ENCODE measurements around the gene CCNL2. TPM values are rescaled to one million over a fixed set of nuclear protein-coding genes. Genes with fewer than 3 reads are reported as not detected.
"Not testable (repeated sequence)": the region's sequence is repeated elsewhere in the genome, so short reads cannot be mapped to it uniquely, and the experiment has no call there.

Gene CCNL2
- total RNA-seq, 6 donors from 2014 or later = 131 to 897 (median 216) TPM

GRCh38 chr1:1417396-1417795 lies 18.3 kb upstream of the CCNL2 start:
- not testable (repeated sequence) for H3K27me3 ChIP-seq; ATAC-seq (ENCODE audit: low FRiP score in 2 of 2); H3K4me3 ChIP-seq; H3K36me3 ChIP-seq; H3K9me3 ChIP-seq; DNase-seq
- peaks cover 0 to 38% (median 20%) of the 10 kb centered on the region in 4 donors for H3K4me1 ChIP-seq
- peak in 1 of 6 experiments; percentile 13 for TF ChIP-seq CTCF (IDR thresholded peaks at IDR 0.05)
- peak overlapping the region in 1 of 4 donors; percentile 54 for H3K27ac ChIP-seq
- WGBS, 2 donors = 70 to 78% methylated on average over 5 of the region's 5 CpGs

- Histone ChIP-seq H3K36me3 (no peaks in the 10 kb centered on the region), H3K4me3 (no peak overlapping the region), H3K27ac (no peak overlapping the region), H3K4me1 (peaks cover 0 to 29% (median 15%) of the 10 kb centered on the region in 4 donors), H3K27me3 (no peaks in the 10 kb centered on the region), H3K9me3 (no peaks in the 10 kb centered on the region)
- TF ChIP-seq POLR2A (IDR thresholded peaks at IDR 0.05) (no peak), POLR2AphosphoS5 (IDR thresholded peaks at IDR 0.05) (no peak), EP300 (IDR thresholded peaks at IDR 0.05) (no peak), CTCF (IDR thresholded peaks at IDR 0.05) (no peak)
- WGBS, 2 donors = 72 to 76% methylated on average over 10 to 13 of the region's 13 CpGs
- no peak for DNase-seq
- ATAC-seq (ENCODE audit: low FRiP score in 2 of 2) = no peak
Observed at GRCh38 chr1:1415751-1416150, 16.6 kb upstream of the CCNL2 start.

- not testable (repeated sequence) for H3K9me3 ChIP-seq; H3K4me3 ChIP-seq; H3K36me3 ChIP-seq; ATAC-seq (ENCODE audit: low FRiP score in 2 of 2); H3K27me3 ChIP-seq; DNase-seq; H3K27ac ChIP-seq
- peaks cover 12 to 29% (median 18%) of the 10 kb centered on the region in 4 donors for H3K4me1 ChIP-seq
- 92 to 96% methylated on average over 11 of the region's 11 CpGs for WGBS, 2 donors
Observed at GRCh38 chr1:1412311-1412902, 13.3 kb upstream of the CCNL2 start.

GRCh38 chr1:1411626-1412025 lies 12.5 kb upstream of the CCNL2 start:
- H3K27me3 ChIP-seq = no peaks in the 10 kb centered on the region
- H3K4me3 ChIP-seq = no peak overlapping the region
- no peaks in the 10 kb centered on the region for H3K36me3 ChIP-seq
- ATAC-seq (ENCODE audit: low FRiP score in 2 of 2) (no peak), DNase-seq (no peak)
- H3K27ac ChIP-seq = no peak overlapping the region
- H3K4me1 ChIP-seq = peaks cover 14 to 31% (median 19%) of the 10 kb centered on the region in 4 donors
- WGBS, 2 donors = 96% methylated on average over 13 of the region's 13 CpGs
- H3K9me3 ChIP-seq = no peaks in the 10 kb centered on the region
- TF ChIP-seq POLR2AphosphoS5 (IDR thresholded peaks at IDR 0.05) = no peak
- TF ChIP-seq EP300 (IDR thresholded peaks at IDR 0.05) = no peak
- TF ChIP-seq CTCF (IDR thresholded peaks at IDR 0.05) = no peak
- no peak for TF ChIP-seq POLR2A (IDR thresholded peaks at IDR 0.05)

- ATAC-seq (ENCODE audit: low FRiP score in 2 of 2); H3K4me3 ChIP-seq; H3K27me3 ChIP-seq; H3K27ac ChIP-seq; H3K9me3 ChIP-seq; H3K36me3 ChIP-seq; DNase-seq: not testable (repeated sequence)
- H3K4me1 ChIP-seq = peaks cover 28 to 42% (median 32%) of the 10 kb centered on the region in 4 donors
- 63 to 79% methylated on average over 8 of the region's 8 CpGs for WGBS, 2 donors
Observed at GRCh38 chr1:1410238-1410637, 11.1 kb upstream of the CCNL2 start.

GRCh38 chr1:1407636-1408318 lies 8.6 kb upstream of the CCNL2 start:
- ATAC-seq (ENCODE audit: low FRiP score in 2 of 2) = peak in 1 of 2 donors; percentile 33

More at GRCh38 chr1:1407636-1408318, 8.6 kb upstream of the CCNL2 start:
- H3K4me3 ChIP-seq = peak overlapping the region; percentile 82 to 97 (median 90)
- peak overlapping the region; percentile 83 to 90 (median 85) for H3K27ac ChIP-seq
- H3K27me3 ChIP-seq = no peaks in the 10 kb centered on the region
- peaks cover 31 to 47% (median 33%) of the 10 kb centered on the region in 4 donors for H3K4me1 ChIP-seq
- peaks cover 12 to 34% (median 25%) of the 10 kb centered on the region in 4 donors for H3K36me3 ChIP-seq
- WGBS, 2 donors = 12 to 16% methylated on average over 31 to 36 of the region's 41 CpGs
- DNase-seq = peak in 1 of 2 donors; percentile 88
- TF ChIP-seq EP300 (IDR thresholded peaks at IDR 0.05) (no peak), POLR2AphosphoS5 (IDR thresholded peaks at IDR 0.05) (no peak), POLR2A (IDR thresholded peaks at IDR 0.05) (no peak), CTCF (IDR thresholded peaks at IDR 0.05) (peak in 1 of 6 experiments; percentile 15)
- H3K9me3 ChIP-seq = no peaks in the 10 kb centered on the region

Measured in upper lobe of left lung (tissue), 6 donors.